ENCODE data around the gene TRIM45.

DNA sequence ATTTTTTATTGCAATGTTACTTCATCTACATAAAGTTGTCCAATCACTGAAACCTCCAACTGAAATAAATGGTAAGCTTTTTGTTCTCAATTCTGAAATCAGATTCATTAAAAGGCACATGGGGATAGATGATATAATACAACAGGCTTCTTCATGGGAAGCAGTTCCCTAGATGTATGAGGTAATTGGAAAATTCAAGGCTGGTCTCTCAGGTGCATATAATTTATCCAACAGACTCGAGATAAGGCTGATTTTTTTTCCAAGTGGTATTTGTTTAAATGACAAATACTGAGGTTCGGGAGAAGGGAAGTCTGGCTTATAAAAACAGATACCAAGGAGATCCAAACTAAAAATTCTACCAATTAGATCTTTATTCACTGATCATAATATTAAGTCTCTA is 14.2 kb downstream of the TRIM45 start:
- TF ChIP-seq CTCF (conservative IDR thresholded peaks at IDR 0.05): no peak
- TF ChIP-seq ZFX (IDR thresholded peaks at IDR 0.05): no peak

Measured in C4-2B (cell line).